Measurements from ENCODE around the gene GLIS1.

GRCh38 chr1:53505891-53506290, 233.1 kb downstream of the GLIS1 start:
- TF ChIP-seq, protein P1, sequence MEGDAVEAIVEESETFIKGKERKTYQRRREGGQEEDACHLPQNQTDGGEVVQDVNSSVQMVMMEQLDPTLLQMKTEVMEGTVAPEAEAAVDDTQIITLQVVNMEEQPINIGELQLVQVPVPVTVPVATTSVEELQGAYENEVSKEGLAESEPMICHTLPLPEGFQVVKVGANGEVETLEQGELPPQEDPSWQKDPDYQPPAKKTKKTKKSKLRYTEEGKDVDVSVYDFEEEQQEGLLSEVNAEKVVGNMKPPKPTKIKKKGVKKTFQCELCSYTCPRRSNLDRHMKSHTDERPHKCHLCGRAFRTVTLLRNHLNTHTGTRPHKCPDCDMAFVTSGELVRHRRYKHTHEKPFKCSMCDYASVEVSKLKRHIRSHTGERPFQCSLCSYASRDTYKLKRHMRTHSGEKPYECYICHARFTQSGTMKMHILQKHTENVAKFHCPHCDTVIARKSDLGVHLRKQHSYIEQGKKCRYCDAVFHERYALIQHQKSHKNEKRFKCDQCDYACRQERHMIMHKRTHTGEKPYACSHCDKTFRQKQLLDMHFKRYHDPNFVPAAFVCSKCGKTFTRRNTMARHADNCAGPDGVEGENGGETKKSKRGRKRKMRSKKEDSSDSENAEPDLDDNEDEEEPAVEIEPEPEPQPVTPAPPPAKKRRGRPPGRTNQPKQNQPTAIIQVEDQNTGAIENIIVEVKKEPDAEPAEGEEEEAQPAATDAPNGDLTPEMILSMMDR (optimal IDR thresholded peaks at IDR 0.05 in 1 of 3, IDR thresholded peaks at IDR 0.05 in 1 of 3, conservative IDR thresholded peaks at IDR 0.05 in 1 of 3; ENCODE audit: extremely low read depth in 1 of 3, insufficient read depth in 2 of 3, low read length in 3 of 3), result no peak
- TF ChIP-seq EZH2 (IDR thresholded peaks at IDR 0.05; ENCODE audit: low read length), result no peak

All from keratinocyte (primary cell).